ENCODE results near the gene CCDC190. TPM values are rescaled to one million over a fixed set of nuclear protein-coding genes. Genes with fewer than 3 reads are reported as not detected.

The CCDC190 gene
- total and polyA plus RNA-seq, 2 donors from 2014 or later = 0.60 TPM; not detected in 1

GRCh38 chr1:162844153-162844552 is 16.8 kb downstream of the CCDC190 start:
- Histone ChIP-seq H3K27me3 (ENCODE audit: control insufficient read depth, insufficient read depth, low read length) (no peaks in the 10 kb centered on the region), H3K9me3 (ENCODE audit: control insufficient read depth in 2 of 3, insufficient read depth in 1 of 3, low read length in 3 of 3) (no peaks in the 10 kb centered on the region), H3K27ac (ENCODE audit: low read depth in 2 of 2, low read length in 2 of 2) (no peak overlapping the region), H3K36me3 (ENCODE audit: control insufficient read depth in 2 of 3, insufficient read depth in 3 of 3, low read length in 3 of 3) (no peaks in the 10 kb centered on the region), H3K4me3 (ENCODE audit: low read length in 3 of 3) (no peak overlapping the region), H3K9ac (ENCODE audit: low read length in 3 of 3) (no peak overlapping the region), H3K4me1 (ENCODE audit: control insufficient read depth in 2 of 3, insufficient read depth in 2 of 3, low read depth in 1 of 3, low read length in 3 of 3) (no peaks in the 10 kb centered on the region)
- FAIRE-seq = no peak
- intact Hi-C loops (cut with DNase I) = no loop called here
- DNase-seq = no peak
- no peak for TF ChIP-seq CTCF (IDR thresholded peaks at IDR 0.05; ENCODE audit: borderline replicate concordance, extremely low read depth, insufficient read depth)

- Histone ChIP-seq H3K27ac (ENCODE audit: low read depth in 2 of 2, low read length in 2 of 2) (no peak overlapping the region), H3K4me1 (ENCODE audit: control insufficient read depth in 2 of 3, insufficient read depth in 2 of 3, low read depth in 1 of 3, low read length in 3 of 3) (no peaks in the 10 kb centered on the region), H3K9me3 (ENCODE audit: control insufficient read depth in 2 of 3, insufficient read depth in 1 of 3, low read length in 3 of 3) (peaks cover 0 to 8% (median 2%) of the 10 kb centered on the region in 3 donors), H3K9ac (ENCODE audit: low read length in 3 of 3) (no peak overlapping the region), H3K27me3 (ENCODE audit: control insufficient read depth, insufficient read depth, low read length) (no peaks in the 10 kb centered on the region), H3K36me3 (ENCODE audit: control insufficient read depth in 2 of 3, insufficient read depth in 3 of 3, low read length in 3 of 3) (no peaks in the 10 kb centered on the region), H3K4me3 (ENCODE audit: low read length in 3 of 3) (no peak overlapping the region)
- DNase-seq = no peak
- no peak for TF ChIP-seq CTCF (IDR thresholded peaks at IDR 0.05; ENCODE audit: borderline replicate concordance, extremely low read depth, insufficient read depth)
- FAIRE-seq = no peak
- intact Hi-C loops (cut with DNase I) = no loop called here
Observed at GRCh38 chr1:162840250-162840839, 20.6 kb downstream of the CCDC190 start.

GRCh38 chr1:162838863-162839262 is 22.1 kb downstream of the CCDC190 start:
- intact Hi-C loops (cut with DNase I) = no loop called here
- Histone ChIP-seq H3K4me1 (ENCODE audit: control insufficient read depth in 2 of 3, insufficient read depth in 2 of 3, low read depth in 1 of 3, low read length in 3 of 3) (no peaks in the 10 kb centered on the region), H3K27ac (ENCODE audit: low read depth in 2 of 2, low read length in 2 of 2) (no peak overlapping the region), H3K36me3 (ENCODE audit: control insufficient read depth in 2 of 3, insufficient read depth in 3 of 3, low read length in 3 of 3) (no peaks in the 10 kb centered on the region), H3K9me3 (ENCODE audit: control insufficient read depth in 2 of 3, insufficient read depth in 1 of 3, low read length in 3 of 3) (peaks cover 0 to 8% (median 2%) of the 10 kb centered on the region in 3 donors), H3K9ac (ENCODE audit: low read length in 3 of 3) (no peak overlapping the region), H3K4me3 (ENCODE audit: low read length in 3 of 3) (no peak overlapping the region), H3K27me3 (ENCODE audit: control insufficient read depth, insufficient read depth, low read length) (no peaks in the 10 kb centered on the region)
- TF ChIP-seq CTCF (IDR thresholded peaks at IDR 0.05; ENCODE audit: borderline replicate concordance, extremely low read depth, insufficient read depth) = no peak
- FAIRE-seq = no peak
- no peak for DNase-seq
